T-helper 22 cell (primary cell): ENCODE data around the gene RASGEF1C.

ENCODE experiments used
- DNase-seq: peaks from one replicate; pipeline ENCODE4 v3.0.0-alpha.2; 2020; ENCODE audit warnings: low read depth

Gene RASGEF1C

GRCh38 chr5:180159756-180160155 lies 49.3 kb downstream of the RASGEF1C start:
- DNase-seq: no peak

- DNase-seq: no peak
These were observed 51.1 kb downstream of the RASGEF1C start for GRCh38 chr5:180157866-180158265.

GRCh38 chr5:180156141-180156540 lies 52.9 kb downstream of the RASGEF1C start:
- DNase-seq: no peak

GRCh38 chr5:180155365-180155926 lies 53.6 kb downstream of the RASGEF1C start:
- DNase-seq: no peak

- no peak for DNase-seq
These were observed 54.1 kb downstream of the RASGEF1C start for GRCh38 chr5:180154821-180155364.

GRCh38 chr5:180153991-180154390 lies 55.0 kb downstream of the RASGEF1C start:
- no peak for DNase-seq

- no peak for DNase-seq
These were observed 55.9 kb downstream of the RASGEF1C start for GRCh38 chr5:180153099-180153498.

GRCh38 chr5:180143656-180144364 lies 65.2 kb downstream of the RASGEF1C start:
- no peak for DNase-seq

- DNase-seq: no peak
These were observed 66.0 kb downstream of the RASGEF1C start for GRCh38 chr5:180142824-180143610.

GRCh38 chr5:180142021-180142765 lies 66.8 kb downstream of the RASGEF1C start:
- no peak for DNase-seq

- no peak for DNase-seq
These were observed 67.8 kb downstream of the RASGEF1C start for GRCh38 chr5:180141068-180141660.

GRCh38 chr5:180140571-180140970 lies 68.4 kb downstream of the RASGEF1C start:
- no peak for DNase-seq

- no peak for DNase-seq
These were observed 68.9 kb downstream of the RASGEF1C start for GRCh38 chr5:180140079-180140554.

GRCh38 chr5:180139731-180140055 lies 69.3 kb downstream of the RASGEF1C start:
- no peak for DNase-seq

GRCh38 chr5:180138976-180139730 lies 69.9 kb downstream of the RASGEF1C start:
- DNase-seq: no peak

GRCh38 chr5:180138214-180138975 lies 70.6 kb downstream of the RASGEF1C start:
- no peak for DNase-seq

GRCh38 chr5:180137401-180138213 lies 71.4 kb downstream of the RASGEF1C start:
- no peak for DNase-seq

GRCh38 chr5:180136630-180137381 lies 72.2 kb downstream of the RASGEF1C start:
- DNase-seq: no peak
